Testis (tissue), 3 donors: ENCODE measurements around the gene SLX9. TPM values are rescaled to one million over a fixed set of nuclear protein-coding genes. Genes with fewer than 3 reads are reported as not detected.

Experiments used
- DNase-seq: peaks from one replicate; pipeline ENCODE4 v3.0.0-alpha.2; 2019
- H3K27ac ChIP-seq, 2 donors: fragments of 200-600 bp; sonication (generic); one replicate each; pipeline ENCODE4 v1.5.1; 2019
- H3K27me3 ChIP-seq: fragments of 200-600 bp; sonication (generic); one replicate; pipeline ENCODE4 v1.5.1; 2019
- H3K36me3 ChIP-seq: fragments of 200-600 bp; sonication (generic); one replicate; pipeline ENCODE4 v1.5.1; 2017; ENCODE audit warnings: low read depth; ENCODE audit errors: missing control alignments
- H3K4me1 ChIP-seq: fragments of 200-600 bp; sonication (generic); one replicate; pipeline ENCODE4 v1.5.1; 2019
- H3K4me3 ChIP-seq, 2 donors: fragments of 200-600 bp; sonication (generic); one replicate each; pipeline ENCODE4 v1.5.1; 2017 to 2019
- H3K9me3 ChIP-seq: fragments of 200-600 bp; sonication (generic); one replicate; pipeline ENCODE4 v1.5.1; 2017
- POLR2A ChIP-seq: fragments of 450-650 bp; IDR thresholded peaks from one replicate; pipeline ENCODE4 v1.6.1; 2017; ENCODE audit warnings: antibody characterized with exemption, mild to moderate bottlenecking, moderate library complexity
- WGBS, 2 donors: methylation state at CpG; one replicate each; pipeline ENCODE4 v1.1.5; 2018; 5-methylcytosine and 5-hydroxymethylcytosine counted together
- intact Hi-C: fragments of 100-400 bp; cut with DNase I; formaldehyde crosslinking; loops from one replicate; pipeline ENCODE4 v1.15.1; 2023; ENCODE audit warnings: low total_unique reads
- polyA plus RNA-seq: library from polyadenylated mRNA; stranded (reverse); fragments of 350-450 nt; fragmentation: Illumina TruSeq; extraction: RNeasy Lipid Tissue Mini Kit (QIAGEN cat#74804); gene quantifications from one replicate; pipeline ENCODE4 v1.2.3, GENCODE V29; 2014; ENCODE audit warnings: low read depth, low replicate concordance; ENCODE audit not compliant: insufficient read depth
- total RNA-seq, 2 donors: library from RNA; depleted of rRNA; stranded (reverse); fragments of >200 nt; gene quantifications; one replicate each; pipeline ENCODE4 v1.2.3, GENCODE V29; 2016
- TF ChIP-seq, protein P1 (sequence below), 3 experiments: fragments of 450-650 bp in 2 of 3; fragments of 200-600 bp in 1 of 3; sonication (generic) in 1 of 3; IDR thresholded peaks; one replicate each; pipeline ENCODE4 v1.5.1; 2016 to 2019; ENCODE audit warnings: antibody characterized with exemption in 3 of 3, mild to moderate bottlenecking in 2 of 3, moderate library complexity in 1 of 3

The SLX9 gene
- total and polyA plus RNA-seq, 3 donors from 2014 or later = 30.8 to 46.2 (median 31.9) TPM

DNA sequence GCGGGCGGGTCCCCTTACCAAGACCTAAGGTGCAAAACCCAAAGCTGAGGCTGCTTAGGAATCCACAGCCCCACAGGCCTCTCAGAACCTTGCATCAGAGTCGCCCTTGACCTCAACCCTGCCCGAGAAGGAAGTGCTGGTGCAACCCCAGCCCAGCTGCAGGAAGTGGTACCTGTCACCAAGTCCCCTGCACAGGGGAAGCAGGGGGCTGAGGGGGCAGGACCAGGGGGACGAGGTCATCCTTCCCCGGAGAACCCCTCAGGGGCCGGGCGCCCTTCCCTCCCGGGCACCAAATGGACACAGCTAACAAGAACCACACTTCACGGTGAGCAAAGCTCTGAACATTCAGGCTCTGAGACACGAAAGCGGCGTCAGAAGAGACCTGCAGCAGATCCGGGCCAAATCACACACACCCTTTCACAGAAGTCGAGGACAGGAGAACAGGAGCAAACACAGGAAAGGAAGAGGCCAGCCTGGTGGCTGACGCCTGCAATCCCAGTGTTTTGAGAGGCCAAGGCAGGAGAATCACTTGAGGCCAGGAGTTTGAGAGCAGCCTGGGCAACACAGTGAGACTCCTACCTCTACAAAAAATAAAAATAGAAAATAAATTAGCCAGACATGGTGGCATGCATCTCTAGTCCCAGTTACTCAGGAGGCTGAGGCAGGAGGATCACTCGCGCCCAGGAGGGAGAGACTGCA is 25.5 kb upstream of the SLX9 start:
- H3K9me3 ChIP-seq = no peaks in the 10 kb centered on the region
- H3K27ac ChIP-seq = no peak overlapping the region
- no peaks in the 10 kb centered on the region for H3K36me3 ChIP-seq
- 90 to 95% methylated on average over 9 to 18 of the region's 18 CpGs for WGBS, 2 donors
- intact Hi-C loops = no loop called here
- no peak for TF ChIP-seq POLR2A
- TF ChIP-seq, protein P1, sequence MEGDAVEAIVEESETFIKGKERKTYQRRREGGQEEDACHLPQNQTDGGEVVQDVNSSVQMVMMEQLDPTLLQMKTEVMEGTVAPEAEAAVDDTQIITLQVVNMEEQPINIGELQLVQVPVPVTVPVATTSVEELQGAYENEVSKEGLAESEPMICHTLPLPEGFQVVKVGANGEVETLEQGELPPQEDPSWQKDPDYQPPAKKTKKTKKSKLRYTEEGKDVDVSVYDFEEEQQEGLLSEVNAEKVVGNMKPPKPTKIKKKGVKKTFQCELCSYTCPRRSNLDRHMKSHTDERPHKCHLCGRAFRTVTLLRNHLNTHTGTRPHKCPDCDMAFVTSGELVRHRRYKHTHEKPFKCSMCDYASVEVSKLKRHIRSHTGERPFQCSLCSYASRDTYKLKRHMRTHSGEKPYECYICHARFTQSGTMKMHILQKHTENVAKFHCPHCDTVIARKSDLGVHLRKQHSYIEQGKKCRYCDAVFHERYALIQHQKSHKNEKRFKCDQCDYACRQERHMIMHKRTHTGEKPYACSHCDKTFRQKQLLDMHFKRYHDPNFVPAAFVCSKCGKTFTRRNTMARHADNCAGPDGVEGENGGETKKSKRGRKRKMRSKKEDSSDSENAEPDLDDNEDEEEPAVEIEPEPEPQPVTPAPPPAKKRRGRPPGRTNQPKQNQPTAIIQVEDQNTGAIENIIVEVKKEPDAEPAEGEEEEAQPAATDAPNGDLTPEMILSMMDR (IDR thresholded peaks at IDR 0.05) = no peak
- DNase-seq = no peak
- H3K4me3 ChIP-seq = no peak overlapping the region
- peaks cover 11% of the 10 kb centered on the region for H3K4me1 ChIP-seq
- H3K27me3 ChIP-seq = no peaks in the 10 kb centered on the region

DNA sequence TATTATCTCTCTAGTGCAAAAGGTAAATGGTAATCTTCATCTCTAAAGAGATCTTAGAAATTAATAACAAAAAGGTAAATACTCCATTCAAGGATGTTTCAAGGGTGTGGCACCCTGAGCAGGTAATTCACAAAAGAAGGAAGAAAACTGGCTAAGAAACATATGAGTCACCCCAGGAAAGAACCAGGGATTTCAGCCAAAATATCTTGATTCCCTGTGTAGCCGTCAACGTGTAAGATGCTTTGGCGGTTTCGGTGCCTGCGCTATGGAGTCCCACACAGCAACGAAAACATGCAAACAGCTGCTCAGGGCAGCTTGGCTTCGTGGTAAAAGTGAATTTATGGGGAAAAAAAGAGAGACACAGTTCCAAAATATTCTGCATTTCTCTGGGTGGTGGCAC is 22.9 kb upstream of the SLX9 start:
- 66 to 76% methylated on average over 7 of the region's 7 CpGs for WGBS, 2 donors
- DNase-seq = no peak
- H3K4me3 ChIP-seq = no peak overlapping the region
- TF ChIP-seq, protein P1 (IDR thresholded peaks at IDR 0.05) = no peak
- no peak for TF ChIP-seq POLR2A
- H3K9me3 ChIP-seq = no peaks in the 10 kb centered on the region
- H3K27ac ChIP-seq = no peak overlapping the region
- H3K27me3 ChIP-seq = no peaks in the 10 kb centered on the region
- no peaks in the 10 kb centered on the region for H3K36me3 ChIP-seq
- no peaks in the 10 kb centered on the region for H3K4me1 ChIP-seq
- intact Hi-C loops = no loop called here

DNA sequence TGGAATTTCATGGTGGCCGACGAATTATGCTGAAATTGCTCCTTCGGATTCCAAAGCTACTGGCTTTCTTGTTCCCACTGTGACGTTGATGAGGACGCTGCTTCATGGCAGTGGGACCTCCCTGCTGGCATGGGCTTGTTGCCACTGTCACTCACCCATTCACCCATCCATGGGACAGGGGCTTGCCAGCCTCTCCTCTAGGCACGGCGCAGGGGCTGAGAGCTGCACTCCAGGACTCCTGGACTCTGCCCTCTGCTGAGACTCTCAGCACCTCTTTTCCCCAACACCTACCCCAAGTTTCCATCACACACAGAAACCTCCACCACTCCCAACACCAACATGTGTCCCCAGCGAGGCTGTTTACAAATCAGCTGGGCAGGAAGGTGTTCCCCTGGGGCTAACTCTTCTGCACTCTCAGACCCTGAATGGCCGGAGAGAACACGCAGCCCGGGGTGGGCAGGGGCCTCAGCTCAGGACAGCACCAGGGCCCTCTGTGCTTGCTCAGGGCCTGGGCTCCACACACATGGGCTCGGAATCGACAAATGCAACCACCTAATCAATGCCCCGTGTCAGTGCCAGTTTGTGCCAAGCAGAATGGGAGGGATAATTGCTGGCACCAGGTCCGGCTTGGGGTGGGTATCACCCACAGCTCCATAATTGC is 22.3 kb upstream of the SLX9 start:
- Histone ChIP-seq H3K4me3 (no peak overlapping the region), H3K36me3 (no peaks in the 10 kb centered on the region), H3K27ac (no peak overlapping the region), H3K27me3 (no peaks in the 10 kb centered on the region), H3K9me3 (no peaks in the 10 kb centered on the region), H3K4me1 (no peaks in the 10 kb centered on the region)
- TF ChIP-seq, protein P1 (IDR thresholded peaks at IDR 0.05) = no peak
- no peak for TF ChIP-seq POLR2A
- 86% methylated on average over 15 of the region's 15 CpGs for WGBS, 2 donors
- DNase-seq = no peak
- intact Hi-C loops = no loop called here

DNA sequence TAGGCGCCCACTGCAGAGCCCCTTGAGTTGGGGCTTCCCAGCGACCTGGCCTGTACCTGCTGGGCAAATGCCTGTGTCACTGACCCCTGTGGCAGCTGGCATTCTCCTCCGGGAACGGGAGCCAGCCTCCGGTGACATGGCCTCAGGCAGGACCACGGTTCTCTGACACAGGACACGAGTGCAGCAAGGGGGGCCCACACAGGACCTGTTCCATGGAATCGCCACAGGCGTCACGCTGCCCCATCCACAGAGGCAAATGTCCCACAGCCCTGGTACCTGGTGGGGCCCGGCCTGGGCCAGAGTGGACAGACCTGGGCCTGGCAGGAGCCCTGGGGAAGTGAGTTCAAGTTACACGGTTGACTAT is 21.7 kb upstream of the SLX9 start:
- H3K36me3 ChIP-seq = no peaks in the 10 kb centered on the region
- no peak overlapping the region for H3K4me3 ChIP-seq
- no peak for DNase-seq
- H3K9me3 ChIP-seq = no peaks in the 10 kb centered on the region
- no peaks in the 10 kb centered on the region for H3K27me3 ChIP-seq
- H3K4me1 ChIP-seq = no peaks in the 10 kb centered on the region
- TF ChIP-seq, protein P1 (IDR thresholded peaks at IDR 0.05) = no peak
- intact Hi-C loops = no loop called here
- 87% methylated on average over 12 of the region's 12 CpGs; no CpG with 5 or more reads in 1 of the 2 donors for whole genome bisulfite sequencing, 2 donors
- H3K27ac ChIP-seq = no peak overlapping the region
